NCI-H446 (cell line): ENCODE measurements around the gene UBTD1.
"Not testable (repeated sequence)": the region's sequence is repeated elsewhere in the genome, so short reads cannot be mapped to it uniquely, and the experiment has no call there.

ENCODE experiments used
- DNase-seq, 2 experiments: peaks; one replicate each; lab custom pipeline; 2025; lab: John Stamatoyannopoulos, UW

The UBTD1 gene

GRCh38 chr10:97498841-97499560 is at the start of gene UBTD1:
UBTD1 (plus strand) TSS chr10:97498924; CDS start chr10:97499204, 280 bp downstream.
- peak in 1 of 2 experiments; percentile 5 for DNase-seq

DNA sequence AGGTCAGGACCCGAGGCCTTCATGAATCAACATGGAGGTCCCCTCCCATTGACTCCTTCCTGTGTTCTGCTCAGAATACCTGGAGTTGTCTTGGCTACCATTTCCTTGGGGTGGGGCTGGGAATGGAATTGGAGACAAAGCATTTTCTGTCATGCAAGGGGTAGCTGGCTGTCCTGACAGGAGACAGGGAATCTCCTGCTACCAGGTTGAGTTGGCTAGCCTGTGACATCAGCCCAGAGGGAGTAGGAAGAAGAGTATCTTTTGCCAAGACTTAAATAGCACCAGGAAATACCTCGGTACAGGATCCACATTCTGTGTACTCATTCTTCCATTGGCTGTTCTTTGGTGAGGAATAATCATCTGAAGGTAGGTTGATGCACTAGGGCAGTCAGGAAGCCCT is 47.9 kb upstream of the UBTD1 start:
- no peak for DNase-seq

GRCh38 chr10:97451605-97452004 is 47.1 kb upstream of the UBTD1 start:
- no peak for DNase-seq

- DNase-seq: no peak
These were observed 46.4 kb upstream of the UBTD1 start for GRCh38 chr10:97452352-97452751.

GRCh38 chr10:97454330-97455036 is 44.2 kb upstream of the UBTD1 start:
- no peak for DNase-seq

- DNase-seq: no peak
These were observed 42.6 kb upstream of the UBTD1 start for GRCh38 chr10:97456034-97456685.

GRCh38 chr10:97456686-97457065 is 42.0 kb upstream of the UBTD1 start:
- DNase-seq: no peak

- no peak for DNase-seq
These were observed 39.6 kb upstream of the UBTD1 start for GRCh38 chr10:97459111-97459510.

GRCh38 chr10:97459933-97460332 is 38.8 kb upstream of the UBTD1 start:
- DNase-seq: no peak

DNA sequence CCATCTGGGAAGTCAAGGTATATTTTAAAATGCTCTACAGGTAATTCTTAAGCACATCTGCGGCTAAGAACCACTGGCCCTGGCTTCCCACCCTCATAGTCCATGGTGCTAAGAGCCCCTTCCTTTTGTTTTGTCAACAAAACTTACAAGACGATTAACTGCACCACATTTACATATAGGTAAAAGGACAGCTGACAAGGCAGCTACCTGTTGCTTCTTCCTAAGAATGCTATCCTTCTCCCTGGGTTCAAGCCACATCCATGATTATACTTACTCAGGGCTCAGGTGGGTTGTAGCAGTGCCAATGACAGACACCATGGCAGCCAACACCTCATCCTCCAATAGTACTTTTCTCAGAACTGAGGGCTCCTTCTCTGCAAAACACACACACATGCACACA is 36.4 kb upstream of the UBTD1 start:
- no peak for DNase-seq

DNA sequence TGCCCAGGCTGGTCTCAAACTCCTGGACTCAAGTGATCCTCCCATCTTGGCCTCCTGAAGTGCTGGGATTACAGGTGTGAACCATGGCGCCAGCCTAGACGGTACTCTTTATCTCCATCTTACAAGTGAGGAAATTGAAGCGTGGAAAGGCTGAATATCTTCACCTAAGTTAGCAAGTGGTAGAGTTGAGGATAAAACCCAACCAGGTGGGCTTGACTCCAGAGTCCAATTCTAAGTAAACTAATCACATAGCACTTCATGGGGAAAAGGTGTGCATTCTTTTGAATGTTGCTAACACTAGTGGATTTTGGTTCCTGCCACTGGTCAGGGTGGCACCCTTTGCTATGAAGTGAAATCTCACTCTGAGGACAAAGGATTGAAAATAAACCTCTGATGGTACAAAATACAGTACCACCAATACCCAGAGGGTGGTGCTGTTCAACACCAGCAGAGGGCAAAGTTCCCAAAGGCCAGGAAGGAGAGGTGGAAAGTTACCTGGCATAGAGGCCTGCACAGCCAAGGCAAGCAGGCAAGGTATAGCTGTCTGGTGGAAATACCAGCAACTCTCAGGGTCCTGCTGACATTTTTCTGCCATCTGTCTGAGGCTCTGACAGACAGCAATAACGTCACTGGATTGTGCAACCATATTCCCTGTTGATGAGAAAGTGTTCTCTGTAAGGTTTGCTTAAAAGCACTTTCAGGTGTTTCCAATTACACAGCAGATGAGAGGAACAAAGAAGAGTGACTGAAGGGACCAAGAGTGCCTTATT is 35.2 kb upstream of the UBTD1 start:
- peak in 1 of 2 experiments; percentile 26 for DNase-seq

DNA sequence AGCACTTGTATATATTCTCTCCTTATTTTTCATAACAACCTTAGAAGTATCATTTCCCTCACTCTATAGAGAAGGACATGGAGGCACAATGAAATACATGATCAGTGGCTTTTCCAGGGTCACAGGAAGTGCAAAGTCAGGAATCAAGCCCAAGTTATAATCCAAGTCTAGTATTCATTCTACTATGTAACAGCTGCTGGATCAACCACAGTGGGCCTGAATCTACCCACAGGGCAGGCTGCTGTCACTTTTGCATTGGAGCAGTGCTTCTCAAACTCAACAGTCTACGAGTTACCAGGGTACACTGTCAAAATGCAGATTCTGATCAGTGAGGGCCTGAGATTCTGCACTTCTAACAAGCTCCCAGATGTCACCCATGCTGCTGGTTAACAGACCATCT is 34.5 kb upstream of the UBTD1 start:
- no peak for DNase-seq

DNA sequence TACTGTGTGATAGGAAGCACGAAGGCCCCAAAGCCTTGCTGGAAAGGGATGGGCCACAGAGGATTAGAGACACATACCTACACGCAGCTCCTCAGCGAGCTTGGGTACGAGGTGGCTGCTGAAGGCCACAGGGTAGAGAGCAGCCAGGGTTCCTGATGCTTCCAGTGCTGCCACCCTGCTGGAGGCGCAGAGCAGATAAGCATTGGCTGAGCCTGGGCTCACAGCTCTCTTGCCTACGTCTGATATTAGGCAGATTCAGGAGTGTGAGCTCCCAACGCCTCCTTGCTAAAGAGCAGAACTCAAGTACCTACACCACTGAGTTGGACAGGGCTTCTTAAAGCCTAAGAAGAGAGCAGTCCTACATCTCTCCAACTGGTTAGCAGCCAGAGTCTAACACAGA is 32.7 kb upstream of the UBTD1 start:
- no peak for DNase-seq

DNA sequence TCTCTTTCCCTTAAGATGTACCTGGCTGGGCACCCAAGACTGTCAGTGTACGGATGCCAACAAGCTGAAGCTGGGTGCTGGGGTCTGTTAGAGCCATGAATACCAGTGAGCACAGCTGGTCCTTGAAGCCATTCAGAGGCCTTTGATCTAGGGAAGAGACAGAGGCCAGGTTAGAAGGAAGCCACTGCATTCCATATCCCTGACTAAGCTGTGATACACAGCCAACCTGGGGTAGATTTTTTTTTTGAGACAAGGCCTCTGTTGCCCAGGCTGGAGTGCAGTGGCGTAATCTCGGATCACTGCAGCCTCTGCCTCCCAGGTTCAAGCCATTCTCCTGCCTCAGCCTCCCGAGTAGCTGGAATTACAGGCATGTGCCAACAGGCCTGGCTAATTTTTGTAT is 32.0 kb upstream of the UBTD1 start:
- DNase-seq: no peak

DNA sequence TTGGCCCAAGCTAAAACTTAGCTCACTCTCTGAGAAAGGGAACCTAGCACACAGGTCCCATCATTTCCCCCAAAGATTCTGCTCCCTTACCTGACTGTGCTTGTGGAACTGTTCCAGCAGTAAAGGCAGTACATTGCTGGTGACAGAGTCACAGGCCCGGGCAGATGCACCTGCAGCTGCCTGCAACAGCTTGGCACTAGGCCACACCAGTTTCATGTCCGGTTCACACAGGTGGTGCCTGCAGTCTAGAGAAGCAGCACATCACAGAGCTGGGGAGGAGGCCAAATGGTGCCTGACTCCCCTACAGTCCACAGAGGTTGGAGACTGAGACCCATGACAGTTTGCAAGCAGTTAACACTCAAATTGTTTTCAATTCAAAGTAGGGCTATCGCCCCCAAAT is 30.6 kb upstream of the UBTD1 start:
- no peak for DNase-seq

GRCh38 chr10:97468781-97469180 is 29.9 kb upstream of the UBTD1 start:
- not testable (repeated sequence) for DNase-seq

GRCh38 chr10:97474918-97475317 is 23.8 kb upstream of the UBTD1 start:
- DNase-seq: no peak

- DNase-seq: no peak
These were observed 22.7 kb upstream of the UBTD1 start for GRCh38 chr10:97475936-97476594.

DNA sequence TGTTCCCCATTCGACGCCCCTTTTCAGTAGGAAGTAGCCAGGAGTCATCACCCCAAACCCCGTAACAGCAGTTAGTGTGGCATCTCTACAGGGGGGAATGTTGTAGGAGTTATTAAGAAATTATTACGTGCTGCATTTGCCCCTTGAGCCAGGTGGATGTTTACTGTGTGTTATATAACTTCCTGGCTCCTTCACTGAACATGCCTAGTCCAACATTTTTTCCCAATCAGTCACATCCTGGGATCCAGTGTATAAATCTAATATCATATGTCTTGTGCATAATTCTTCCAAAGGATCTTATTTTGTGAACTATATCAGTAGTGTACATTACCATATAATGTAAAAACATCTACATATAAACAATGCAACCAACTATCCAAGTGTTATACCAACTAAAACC is 19.3 kb upstream of the UBTD1 start:
- DNase-seq: not testable (repeated sequence)

DNA sequence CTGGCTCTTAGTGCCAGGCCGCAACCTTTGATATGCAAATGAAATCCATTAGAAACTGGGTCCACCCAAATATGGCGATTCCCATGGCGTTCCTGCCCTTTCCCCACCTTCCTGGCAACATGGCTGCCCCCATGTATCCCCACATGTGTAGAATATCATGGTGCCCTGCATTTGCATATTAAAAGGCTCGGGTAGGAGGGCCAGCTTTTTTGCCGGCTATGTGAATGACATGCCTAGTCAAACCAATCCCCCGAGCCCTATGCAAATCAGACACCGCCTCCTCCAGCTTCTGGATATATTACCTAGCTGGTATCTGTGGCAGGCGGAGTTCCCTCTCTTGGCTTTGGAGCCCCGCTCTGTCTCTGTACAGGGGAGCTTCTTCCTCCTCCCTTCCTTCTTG is 18.8 kb upstream of the UBTD1 start:
- DNase-seq: no peak

DNA sequence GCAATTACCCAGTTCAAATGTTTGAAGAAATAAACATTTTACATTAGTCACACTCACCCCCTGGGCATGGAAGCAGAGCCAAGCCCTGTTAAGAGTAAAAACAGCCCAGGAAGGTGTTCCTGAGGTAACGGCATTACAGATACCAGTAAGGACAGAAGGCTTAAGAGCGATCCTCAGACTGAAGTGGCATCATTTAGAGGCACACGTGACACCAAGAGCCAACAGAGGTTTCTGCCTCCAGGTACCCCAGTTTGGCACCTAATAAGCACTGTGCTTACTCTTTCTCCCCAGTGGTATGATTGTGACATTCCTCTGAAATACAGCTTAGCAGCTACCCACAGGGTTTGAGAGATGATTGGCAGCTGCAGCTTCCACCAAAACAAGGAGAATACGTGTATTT is 17.7 kb upstream of the UBTD1 start:
- no peak for DNase-seq

DNA sequence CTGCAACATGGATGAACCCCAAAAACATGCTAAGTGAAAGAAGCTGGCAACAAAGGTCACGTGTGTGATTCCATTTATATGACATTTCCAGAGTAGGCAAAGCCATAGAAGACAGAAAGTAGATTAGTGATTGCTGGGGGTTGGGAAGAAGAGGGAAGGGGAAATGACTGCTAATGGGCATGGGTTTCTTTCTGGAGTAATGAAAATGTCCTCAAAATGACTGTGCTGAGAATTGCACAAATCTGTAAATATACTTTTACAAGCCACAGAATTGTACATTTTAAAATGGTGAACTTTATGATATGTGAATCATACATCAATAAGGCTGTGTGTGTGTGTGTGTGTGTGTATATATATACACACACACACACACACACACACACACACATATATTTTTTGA is 16.3 kb upstream of the UBTD1 start:
- no peak for DNase-seq
